Activated CD4-positive, alpha-beta memory T cell treated with anti-CD3 and anti-CD28 coated beads, Interleukin-2, amount 10 ng/mL, durations not matched to agents 7 days and 5 days (primary cell): ENCODE measurements around the gene EFHB. TPM values are rescaled to one million over a fixed set of nuclear protein-coding genes. Genes with fewer than 3 reads are reported as not detected.

Source experiments
- CTCF ChIA-PET: fragments of 350-600 bp; sonication (Branson Sonifier 250); formaldehyde crosslinking; loops from one replicate; lab custom pipeline; 2021; ENCODE audit warnings: antibody characterized with exemption, inconsistent platforms; lab: Charles Lee
- POLR2A ChIA-PET: fragments of 350-600 bp; sonication (Branson Sonifier 250); formaldehyde crosslinking; loops from one replicate; lab custom pipeline; 2021; ENCODE audit warnings: antibody characterized with exemption; lab: Charles Lee
- DNase-seq: peaks from one replicate; pipeline ENCODE4 v3.0.0-alpha.2; 2020
- H3K27ac Mint-ChIP-seq: one replicate; pipeline ENCODE4 v1.8.0; 2021; ENCODE audit warnings: mild to moderate bottlenecking, mixed read lengths
- H3K27me3 Mint-ChIP-seq: one replicate; pipeline ENCODE4 v1.8.0; 2021; ENCODE audit warnings: mixed read lengths
- H3K36me3 Mint-ChIP-seq: one replicate; pipeline ENCODE4 v1.8.0; 2021; ENCODE audit warnings: low read depth, mixed read lengths
- H3K4me1 Mint-ChIP-seq: one replicate; pipeline ENCODE4 v1.8.0; 2021; ENCODE audit warnings: mixed read lengths
- H3K4me3 Mint-ChIP-seq: one replicate; pipeline ENCODE4 v1.8.0; 2021; ENCODE audit warnings: mild to moderate bottlenecking, mixed read lengths
- H3K9me3 Mint-ChIP-seq: one replicate; pipeline ENCODE4 v1.8.0; 2021; ENCODE audit warnings: mixed read lengths
- total RNA-seq, 2 experiments: library from RNA; stranded (reverse); gene quantifications; one replicate each; pipeline ENCODE4 v1.2.3, GENCODE V29; 2021

Gene EFHB
- total RNA-seq, 2 experiments from 2014 or later = 0.58 TPM; not detected in 1

GRCh38 chr3:19947549-19948225 lies 13.7 kb upstream of the EFHB start:
- Mint-ChIP-seq H3K36me3 (peaks cover 37% of the 10 kb centered on the region), H3K27ac (peak overlapping the region; percentile 99), H3K27me3 (no peaks in the 10 kb centered on the region), H3K4me1 (peaks cover 44% of the 10 kb centered on the region), H3K4me3 (peak overlapping the region; percentile 89), H3K9me3 (no peaks in the 10 kb centered on the region)
- DNase-seq = peak; percentile 56
- POLR2A ChIA-PET = interaction anchor here (0.8 to 4.7 kb wide), 13 partner anchors 9 to 238 kb away, joined by 3 to 47 read pairs (median 5); partner anchors contain the start of genes KAT2B and SGO1
- CTCF ChIA-PET = interaction anchor here (0.9 to 1.1 kb wide), 5 partner anchors 92 to 293 kb away, joined by 3 to 5 read pairs (median 3); partner anchors contain the start of genes KAT2B and SGO1

GRCh38 chr3:19946832-19947548 lies 13.0 kb upstream of the EFHB start, which contains the start of gene RAB5A:
TSS of gene RAB5A (plus strand) at chr3:19947097. CDS start at chr3:19950899, 3,802 bp downstream.
- Mint-ChIP-seq H3K36me3 (peaks cover 37% of the 10 kb centered on the region), H3K27ac (peak within 1 kb of the TSS; percentile 99), H3K9me3 (no peaks in the 10 kb centered on the region), H3K4me3 (peak within 1 kb of the TSS; percentile 89), H3K27me3 (no peaks in the 10 kb centered on the region), H3K4me1 (peaks cover 40% of the 10 kb centered on the region)
- peak; percentile 98 for DNase-seq
- CTCF ChIA-PET = interaction anchor here (0.9 to 1.1 kb wide), 3 partner anchors 10 to 159 kb away, joined by 3 read pairs; partner anchors contain the start of gene KAT2B
- POLR2A ChIA-PET = interaction anchor here (0.9 to 4.7 kb wide), 14 partner anchors 10 to 239 kb away, joined by 3 to 47 read pairs (median 4); partner anchors contain the start of genes KAT2B and SGO1

GRCh38 chr3:19945969-19946831 lies 12.2 kb upstream of the EFHB start:
- peaks cover 30% of the 10 kb centered on the region for H3K36me3 Mint-ChIP-seq

DNA sequence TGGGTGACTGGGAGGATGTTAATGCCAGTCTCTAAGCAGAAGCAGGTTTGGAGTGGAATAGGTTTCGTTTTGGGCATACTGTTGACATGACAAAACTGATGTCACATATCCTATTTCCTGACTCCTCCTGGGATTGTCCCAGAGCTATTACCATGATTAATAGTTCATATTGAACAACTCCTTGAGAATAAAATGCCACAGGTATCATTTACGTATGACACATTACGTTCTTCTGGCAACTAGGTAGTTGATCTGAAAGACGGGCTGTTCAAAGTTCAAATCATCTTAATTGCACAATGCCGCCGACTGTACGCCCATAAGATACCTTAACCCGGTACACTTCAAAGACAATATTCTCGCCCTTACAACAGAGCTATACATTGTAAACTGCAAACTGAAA lies 11.5 kb upstream of the EFHB start:
- Mint-ChIP-seq H3K4me3 (peak overlapping the region; percentile 89), H3K27ac (peak overlapping the region; percentile 51), H3K9me3 (no peaks in the 10 kb centered on the region), H3K27me3 (no peaks in the 10 kb centered on the region), H3K36me3 (peaks cover 26% of the 10 kb centered on the region), H3K4me1 (peaks cover 29% of the 10 kb centered on the region)
- DNase-seq = no peak
- POLR2A ChIA-PET = interaction anchor here (0.7 to 1.8 kb wide), 5 partner anchors 93 to 241 kb away, joined by 3 to 8 read pairs (median 4); no protein-coding TSS in a partner anchor
- CTCF ChIA-PET = interaction anchor here (1.0 to 1.2 kb wide), 2 partner anchors 8 to 96 kb away, joined by 3 to 4 read pairs; no protein-coding TSS in a partner anchor

More at GRCh38 chr3:19945969-19946831, 12.2 kb upstream of the EFHB start:
- DNase-seq = no peak
- H3K4me1 Mint-ChIP-seq = peaks cover 34% of the 10 kb centered on the region
- CTCF ChIA-PET = interaction anchor here (1.0 to 1.2 kb wide), 2 partner anchors 9 to 95 kb away, joined by 3 to 4 read pairs; no protein-coding TSS in a partner anchor
- H3K4me3 Mint-ChIP-seq = peak overlapping the region; percentile 89
- POLR2A ChIA-PET = interaction anchor here (0.7 to 1.8 kb wide), 5 partner anchors 92 to 240 kb away, joined by 3 to 8 read pairs (median 4); no protein-coding TSS in a partner anchor
- no peaks in the 10 kb centered on the region for H3K27me3 Mint-ChIP-seq
- H3K27ac Mint-ChIP-seq = peak overlapping the region; percentile 99
- no peaks in the 10 kb centered on the region for H3K9me3 Mint-ChIP-seq

DNA sequence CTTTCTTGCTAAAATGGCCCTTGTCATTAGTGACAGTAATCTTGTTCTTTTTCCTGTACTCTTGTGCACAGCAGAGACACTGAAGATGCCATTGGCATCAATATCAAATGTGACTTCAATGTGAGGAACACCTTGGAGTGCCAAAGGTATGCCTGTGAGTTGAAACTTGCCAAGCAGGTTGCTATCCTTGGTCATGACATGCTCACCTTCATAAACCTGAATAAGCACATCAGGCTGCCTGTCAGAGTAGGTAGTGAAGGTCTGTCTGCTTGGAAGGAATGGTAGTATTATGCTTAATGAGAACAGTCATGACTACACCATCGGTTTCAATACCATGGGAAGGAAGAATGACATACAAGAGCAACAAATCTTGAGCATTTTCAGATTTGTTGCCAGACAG lies 6.6 kb upstream of the EFHB start:
- DNase-seq = no peak
- ChIA-PET POLR2A (no interaction called here), CTCF (no interaction called here)
- no peak overlapping the region for H3K27ac Mint-ChIP-seq
- no peaks in the 10 kb centered on the region for H3K9me3 Mint-ChIP-seq
- H3K4me1 Mint-ChIP-seq = peaks cover 18% of the 10 kb centered on the region
- H3K4me3 Mint-ChIP-seq = no peak overlapping the region
- H3K27me3 Mint-ChIP-seq = no peaks in the 10 kb centered on the region
- no peaks in the 10 kb centered on the region for H3K36me3 Mint-ChIP-seq

- no peak for DNase-seq
- POLR2A ChIA-PET = interaction anchor here (1.2 to 1.6 kb wide), 3 partner anchors 11 to 247 kb away, joined by 3 to 6 read pairs (median 5); partner anchors contain the start of genes KAT2B and SGO1
- peaks cover 12% of the 10 kb centered on the region for H3K27me3 Mint-ChIP-seq
- H3K4me1 Mint-ChIP-seq = peaks cover 22% of the 10 kb centered on the region
- H3K9me3 Mint-ChIP-seq = no peaks in the 10 kb centered on the region
- no peak overlapping the region for H3K27ac Mint-ChIP-seq
- no peak overlapping the region for H3K4me3 Mint-ChIP-seq
- H3K36me3 Mint-ChIP-seq = no peaks in the 10 kb centered on the region
- CTCF ChIA-PET = no interaction called here
Observed at GRCh38 chr3:19938295-19938627, 4.2 kb upstream of the EFHB start.

DNA sequence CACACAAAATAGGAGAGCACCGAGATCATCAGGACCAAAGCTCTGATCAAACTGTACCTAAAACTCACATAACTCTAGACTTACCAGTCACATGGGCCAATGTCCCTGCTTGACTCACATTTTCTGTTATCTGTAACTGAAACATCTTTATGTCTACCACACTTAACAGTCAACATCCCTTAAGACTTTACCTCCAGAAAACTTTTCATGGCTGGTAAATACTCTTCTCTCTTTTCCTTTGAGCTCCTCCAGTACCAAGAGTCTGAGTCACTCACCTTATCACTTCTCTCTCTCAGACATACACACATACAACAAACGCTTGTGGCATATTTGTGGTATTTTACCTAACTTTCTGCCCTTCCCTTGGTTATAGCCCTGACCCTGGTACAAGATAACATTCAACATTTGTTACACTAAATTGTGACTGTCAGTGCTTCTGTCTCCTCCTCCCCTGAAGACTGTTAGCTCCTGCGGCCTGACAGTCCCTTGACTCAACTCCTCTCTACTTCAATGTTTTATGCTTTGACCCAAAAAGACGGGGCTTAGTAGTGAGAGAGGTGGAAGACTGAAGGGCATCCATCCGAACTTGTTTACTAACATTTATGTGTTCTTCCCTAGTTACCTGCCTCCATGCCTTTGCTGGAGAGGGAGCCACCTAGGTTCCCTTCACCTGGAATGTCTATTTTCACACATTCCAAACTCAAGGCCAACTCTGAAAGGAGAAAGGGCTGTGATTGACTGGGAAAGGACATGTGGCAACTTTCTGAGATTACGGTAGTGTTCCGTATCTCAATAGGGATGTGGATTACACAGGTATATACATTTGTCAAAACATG lies 3.7 kb upstream of the EFHB start:
- Mint-ChIP-seq H3K27ac (peak overlapping the region; percentile 61), H3K9me3 (no peaks in the 10 kb centered on the region), H3K4me3 (no peak overlapping the region), H3K36me3 (no peaks in the 10 kb centered on the region), H3K27me3 (peaks cover 17% of the 10 kb centered on the region), H3K4me1 (peaks cover 26% of the 10 kb centered on the region)
- POLR2A ChIA-PET = interaction anchor here (1.2 to 1.6 kb wide), 3 partner anchors 11 to 248 kb away, joined by 3 to 6 read pairs (median 5); partner anchors contain the start of genes KAT2B and SGO1
- no peak for DNase-seq
- CTCF ChIA-PET = interaction anchor here (0.8 kb wide), 1 partner anchor 8 kb away, joined by 3 read pairs; no protein-coding TSS in a partner anchor

GRCh38 chr3:19932422-19932821 lies 1.6 kb downstream of the EFHB start:
- no peaks in the 10 kb centered on the region for H3K36me3 Mint-ChIP-seq

GRCh38 chr3:19931767-19932188 lies 2.2 kb downstream of the EFHB start:
- no peaks in the 10 kb centered on the region for H3K9me3 Mint-ChIP-seq
- peaks cover 21% of the 10 kb centered on the region for H3K27me3 Mint-ChIP-seq
- H3K4me3 Mint-ChIP-seq = peak overlapping the region; percentile 8
- H3K27ac Mint-ChIP-seq = peak overlapping the region; percentile 11
- ChIA-PET CTCF (no interaction called here), POLR2A (interaction anchor here (1.0 to 2.2 kb wide), 4 partner anchors 16 to 254 kb away, joined by 3 to 11 read pairs (median 4); partner anchors contain the start of genes RAB5A and SGO1)
- DNase-seq = no peak
- no peaks in the 10 kb centered on the region for H3K36me3 Mint-ChIP-seq
- H3K4me1 Mint-ChIP-seq = peaks cover 31% of the 10 kb centered on the region

More at GRCh38 chr3:19932422-19932821, 1.6 kb downstream of the EFHB start:
- no peak overlapping the region for H3K27ac Mint-ChIP-seq
- no peaks in the 10 kb centered on the region for H3K9me3 Mint-ChIP-seq
- no peak for DNase-seq
- ChIA-PET CTCF (no interaction called here), POLR2A (interaction anchor here (1.3 kb wide), 2 partner anchors 17 to 253 kb away, joined by 3 read pairs; partner anchors contain the start of gene SGO1)
- no peak overlapping the region for H3K4me3 Mint-ChIP-seq
- peaks cover 21% of the 10 kb centered on the region for H3K27me3 Mint-ChIP-seq
- H3K4me1 Mint-ChIP-seq = peaks cover 35% of the 10 kb centered on the region

- ChIA-PET POLR2A (interaction anchor here (1.0 to 2.2 kb wide), 3 partner anchors 17 to 111 kb away, joined by 3 to 11 read pairs (median 4); partner anchors contain the start of gene RAB5A), CTCF (no interaction called here)
- H3K27me3 Mint-ChIP-seq = peaks cover 21% of the 10 kb centered on the region
- peaks cover 31% of the 10 kb centered on the region for H3K4me1 Mint-ChIP-seq
- no peaks in the 10 kb centered on the region for H3K36me3 Mint-ChIP-seq
- peak overlapping the region; percentile 43 for H3K27ac Mint-ChIP-seq
- H3K9me3 Mint-ChIP-seq = no peaks in the 10 kb centered on the region
- H3K4me3 Mint-ChIP-seq = no peak overlapping the region
- peak; percentile 44 for DNase-seq
Observed at GRCh38 chr3:19931180-19931692, 2.8 kb downstream of the EFHB start.
